ENCODE measurements around the gene PROKR1. TPM values are rescaled to one million over a fixed set of nuclear protein-coding genes. Genes with fewer than 3 reads are reported as not detected.

The PROKR1 gene
- total RNA-seq, 2 donors from 2014 or later, result 2.9 to 4.4 TPM

DNA sequence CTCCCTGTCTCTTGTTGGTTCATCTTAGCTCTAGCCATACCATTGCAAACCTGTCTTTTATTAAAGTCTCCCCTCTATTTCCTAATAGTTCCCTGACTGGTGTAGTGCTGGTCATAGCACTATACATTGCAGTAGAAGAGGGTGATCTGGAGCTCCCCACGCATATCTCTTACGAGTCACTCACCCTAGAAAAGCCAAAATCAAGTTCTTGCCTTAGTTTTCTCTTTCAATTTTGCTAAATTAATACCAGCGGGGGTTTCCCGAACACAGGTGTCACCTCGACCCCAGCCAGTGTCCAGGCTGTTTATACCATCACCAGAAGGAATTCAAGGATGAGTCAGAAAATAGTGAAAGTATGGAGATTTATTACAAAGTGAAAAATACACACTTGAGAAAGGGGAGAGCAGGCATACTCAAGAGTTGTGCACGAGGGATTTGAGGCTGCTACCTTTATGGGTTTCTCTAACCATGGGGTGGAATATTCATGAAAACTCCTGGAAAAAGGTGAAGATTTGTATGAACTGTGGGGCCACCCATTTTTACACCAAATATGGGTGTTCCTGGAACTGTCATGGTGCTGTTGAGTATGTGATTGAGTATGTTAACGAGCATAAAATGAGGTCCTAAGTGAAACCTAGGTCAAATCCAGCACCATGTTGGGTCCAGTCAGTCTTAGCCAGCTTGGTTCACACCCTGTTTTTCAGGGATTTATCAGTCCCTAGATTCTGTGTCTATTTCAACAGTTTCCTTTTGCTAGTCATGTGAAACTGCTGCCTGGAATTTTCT is 20.2 kb downstream of the PROKR1 start:
- Mint-ChIP-seq H3K4me3 (no peak overlapping the region), H3K36me3 (ENCODE audit: low read depth) (no peaks in the 10 kb centered on the region), H3K4me1 (peaks cover 10% of the 10 kb centered on the region), H3K27me3 (ENCODE audit: insufficient read depth) (no peaks in the 10 kb centered on the region), H3K9me3 (peaks cover 5% of the 10 kb centered on the region), H3K27ac (no peak overlapping the region)
- H3K27ac ChIP-seq (ENCODE audit: low read depth, low read length), result no peak overlapping the region
- no peak overlapping the region for H3K9ac ChIP-seq (ENCODE audit: extremely low read depth, low read length, poor library complexity, severe bottlenecking)
- no peaks in the 10 kb centered on the region for H3K4me1 ChIP-seq (ENCODE audit: control insufficient read depth, insufficient read depth, low read length)
- no peaks in the 10 kb centered on the region for H3K36me3 ChIP-seq (ENCODE audit: control insufficient read depth, insufficient read depth, low read length)
- no peak for DNase-seq
- H3K4me3 ChIP-seq (ENCODE audit: low read length), result no peak overlapping the region
- TF ChIP-seq, protein P1, sequence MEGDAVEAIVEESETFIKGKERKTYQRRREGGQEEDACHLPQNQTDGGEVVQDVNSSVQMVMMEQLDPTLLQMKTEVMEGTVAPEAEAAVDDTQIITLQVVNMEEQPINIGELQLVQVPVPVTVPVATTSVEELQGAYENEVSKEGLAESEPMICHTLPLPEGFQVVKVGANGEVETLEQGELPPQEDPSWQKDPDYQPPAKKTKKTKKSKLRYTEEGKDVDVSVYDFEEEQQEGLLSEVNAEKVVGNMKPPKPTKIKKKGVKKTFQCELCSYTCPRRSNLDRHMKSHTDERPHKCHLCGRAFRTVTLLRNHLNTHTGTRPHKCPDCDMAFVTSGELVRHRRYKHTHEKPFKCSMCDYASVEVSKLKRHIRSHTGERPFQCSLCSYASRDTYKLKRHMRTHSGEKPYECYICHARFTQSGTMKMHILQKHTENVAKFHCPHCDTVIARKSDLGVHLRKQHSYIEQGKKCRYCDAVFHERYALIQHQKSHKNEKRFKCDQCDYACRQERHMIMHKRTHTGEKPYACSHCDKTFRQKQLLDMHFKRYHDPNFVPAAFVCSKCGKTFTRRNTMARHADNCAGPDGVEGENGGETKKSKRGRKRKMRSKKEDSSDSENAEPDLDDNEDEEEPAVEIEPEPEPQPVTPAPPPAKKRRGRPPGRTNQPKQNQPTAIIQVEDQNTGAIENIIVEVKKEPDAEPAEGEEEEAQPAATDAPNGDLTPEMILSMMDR (conservative IDR thresholded peaks at IDR 0.05), result no peak
- no peaks in the 10 kb centered on the region for H3K9me3 ChIP-seq (ENCODE audit: control insufficient read depth, low read length)
- WGBS, 2 experiments (ENCODE audit: insufficient coverage in 1 of 2, insufficient read length in 1 of 2), result 93 to 94% methylated on average over 7 of the region's 7 CpGs
- H3K27me3 ChIP-seq (ENCODE audit: control insufficient read depth, insufficient read depth, low read length, poor library complexity, severe bottlenecking), result no peaks in the 10 kb centered on the region

GRCh38 chr2:68667371-68667770 is 24.0 kb downstream of the PROKR1 start:
- DNase-seq, result no peak
- Mint-ChIP-seq H3K4me3 (no peak overlapping the region), H3K36me3 (ENCODE audit: low read depth) (no peaks in the 10 kb centered on the region), H3K9me3 (peaks cover 8% of the 10 kb centered on the region), H3K4me1 (peaks cover 25% of the 10 kb centered on the region), H3K27me3 (ENCODE audit: insufficient read depth) (no peaks in the 10 kb centered on the region), H3K27ac (no peak overlapping the region)
- no peak overlapping the region for H3K27ac ChIP-seq (ENCODE audit: low read depth, low read length)
- peaks cover 7% of the 10 kb centered on the region for H3K4me1 ChIP-seq (ENCODE audit: control insufficient read depth, insufficient read depth, low read length)
- H3K4me3 ChIP-seq (ENCODE audit: low read length), result no peak overlapping the region
- no peaks in the 10 kb centered on the region for H3K36me3 ChIP-seq (ENCODE audit: control insufficient read depth, insufficient read depth, low read length)
- 100% methylated on average over 1 to 2 of the region's 2 CpGs for WGBS, 2 experiments (ENCODE audit: insufficient coverage in 1 of 2, insufficient read length in 1 of 2)
- no peaks in the 10 kb centered on the region for H3K9me3 ChIP-seq (ENCODE audit: control insufficient read depth, low read length)
- no peak overlapping the region for H3K9ac ChIP-seq (ENCODE audit: extremely low read depth, low read length, poor library complexity, severe bottlenecking)
- TF ChIP-seq, protein P1 (conservative IDR thresholded peaks at IDR 0.05), result no peak
- no peaks in the 10 kb centered on the region for H3K27me3 ChIP-seq (ENCODE audit: control insufficient read depth, insufficient read depth, low read length, poor library complexity, severe bottlenecking)

- Histone ChIP-seq H3K27me3 (ENCODE audit: control insufficient read depth, insufficient read depth, low read length, poor library complexity, severe bottlenecking) (no peaks in the 10 kb centered on the region), H3K4me3 (ENCODE audit: low read length) (no peak overlapping the region), H3K36me3 (ENCODE audit: control insufficient read depth, insufficient read depth, low read length) (no peaks in the 10 kb centered on the region), H3K27ac (ENCODE audit: low read depth, low read length) (no peak overlapping the region), H3K9me3 (ENCODE audit: control insufficient read depth, low read length) (peaks cover 5% of the 10 kb centered on the region), H3K9ac (ENCODE audit: extremely low read depth, low read length, poor library complexity, severe bottlenecking) (no peak overlapping the region), H3K4me1 (ENCODE audit: control insufficient read depth, insufficient read depth, low read length) (peaks cover 7% of the 10 kb centered on the region)
- H3K9me3 Mint-ChIP-seq, result peaks cover 21% of the 10 kb centered on the region
- DNase-seq, result no peak
- peaks cover 2% of the 10 kb centered on the region for H3K36me3 Mint-ChIP-seq (ENCODE audit: low read depth)
- H3K4me1 Mint-ChIP-seq, result peaks cover 25% of the 10 kb centered on the region
- H3K4me3 Mint-ChIP-seq, result no peak overlapping the region
- TF ChIP-seq, protein P1 (conservative IDR thresholded peaks at IDR 0.05), result no peak
- no peaks in the 10 kb centered on the region for H3K27me3 Mint-ChIP-seq (ENCODE audit: insufficient read depth)
- H3K27ac Mint-ChIP-seq, result no peak overlapping the region
- 67 to 100% methylated on average over 1 of the region's 3 CpGs for WGBS, 2 experiments (ENCODE audit: insufficient coverage in 1 of 2, insufficient read length in 1 of 2)
Observed at GRCh38 chr2:68669651-68670050, 26.3 kb downstream of the PROKR1 start.
